Breast epithelium (tissue), 3 donors: Measurements from ENCODE around the gene COL6A2.
"Not testable (repeated sequence)": the region's sequence is repeated elsewhere in the genome, so short reads cannot be mapped to it uniquely, and the experiment has no call there.

Experiments
- POLR2A ChIP-seq: fragments of 450-650 bp; IDR thresholded peaks from one replicate; pipeline ENCODE4 v1.6.1; 2016; ENCODE audit warnings: antibody characterized with exemption, mild to moderate bottlenecking, moderate library complexity
- POLR2AphosphoS5 ChIP-seq, 3 donors: sonication (generic); formaldehyde crosslinking; IDR thresholded peaks; one replicate each; pipeline ENCODE4 v1.6.1; 2017; ENCODE audit warnings: antibody characterized with exemption in 3 of 3
- TF ChIP-seq, protein P1 (sequence below), 3 donors: fragments of 450-650 bp; IDR thresholded peaks; one replicate each; pipeline ENCODE4 v1.5.1; 2016 to 2017; ENCODE audit warnings: antibody characterized with exemption in 3 of 3, mild to moderate bottlenecking in 3 of 3, moderate library complexity in 3 of 3

DNA sequence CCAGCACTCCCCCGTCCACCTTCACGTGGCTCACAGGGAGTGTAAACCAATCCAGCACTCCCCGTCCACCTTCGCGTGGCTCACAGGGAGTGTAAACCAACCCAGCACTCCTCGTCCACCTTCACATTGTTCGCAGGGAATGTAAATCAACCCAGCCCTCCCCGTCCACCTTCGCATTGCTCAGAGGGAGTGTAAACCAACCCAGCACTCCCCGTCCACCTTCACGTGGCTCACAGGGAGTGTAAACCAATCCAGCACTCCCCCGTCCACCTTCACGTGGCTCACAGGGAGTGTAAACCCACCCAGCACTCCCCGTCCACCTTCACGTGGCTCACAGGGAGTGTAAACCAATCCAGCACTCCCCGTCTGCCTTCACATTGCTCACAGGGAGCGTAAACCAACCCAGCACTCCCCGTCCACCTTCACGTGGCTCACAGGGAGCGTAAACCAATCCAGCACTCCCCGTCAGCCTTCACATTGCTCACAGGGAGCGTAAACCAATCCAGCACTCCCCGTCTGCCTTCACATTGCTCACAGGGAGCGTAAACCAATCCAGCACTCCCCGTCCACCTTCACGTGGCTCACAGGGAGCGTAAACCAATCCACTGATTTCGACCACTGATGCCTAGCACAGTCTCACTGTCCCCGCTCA, 42.6 kb downstream of the COL6A2 start:
- TF ChIP-seq, protein P1, sequence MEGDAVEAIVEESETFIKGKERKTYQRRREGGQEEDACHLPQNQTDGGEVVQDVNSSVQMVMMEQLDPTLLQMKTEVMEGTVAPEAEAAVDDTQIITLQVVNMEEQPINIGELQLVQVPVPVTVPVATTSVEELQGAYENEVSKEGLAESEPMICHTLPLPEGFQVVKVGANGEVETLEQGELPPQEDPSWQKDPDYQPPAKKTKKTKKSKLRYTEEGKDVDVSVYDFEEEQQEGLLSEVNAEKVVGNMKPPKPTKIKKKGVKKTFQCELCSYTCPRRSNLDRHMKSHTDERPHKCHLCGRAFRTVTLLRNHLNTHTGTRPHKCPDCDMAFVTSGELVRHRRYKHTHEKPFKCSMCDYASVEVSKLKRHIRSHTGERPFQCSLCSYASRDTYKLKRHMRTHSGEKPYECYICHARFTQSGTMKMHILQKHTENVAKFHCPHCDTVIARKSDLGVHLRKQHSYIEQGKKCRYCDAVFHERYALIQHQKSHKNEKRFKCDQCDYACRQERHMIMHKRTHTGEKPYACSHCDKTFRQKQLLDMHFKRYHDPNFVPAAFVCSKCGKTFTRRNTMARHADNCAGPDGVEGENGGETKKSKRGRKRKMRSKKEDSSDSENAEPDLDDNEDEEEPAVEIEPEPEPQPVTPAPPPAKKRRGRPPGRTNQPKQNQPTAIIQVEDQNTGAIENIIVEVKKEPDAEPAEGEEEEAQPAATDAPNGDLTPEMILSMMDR (IDR thresholded peaks at IDR 0.05) = not testable (repeated sequence)
- TF ChIP-seq POLR2A; POLR2AphosphoS5 (IDR thresholded peaks at IDR 0.05): not testable (repeated sequence)
